ENCODE results near the gene ST14.

DNA sequence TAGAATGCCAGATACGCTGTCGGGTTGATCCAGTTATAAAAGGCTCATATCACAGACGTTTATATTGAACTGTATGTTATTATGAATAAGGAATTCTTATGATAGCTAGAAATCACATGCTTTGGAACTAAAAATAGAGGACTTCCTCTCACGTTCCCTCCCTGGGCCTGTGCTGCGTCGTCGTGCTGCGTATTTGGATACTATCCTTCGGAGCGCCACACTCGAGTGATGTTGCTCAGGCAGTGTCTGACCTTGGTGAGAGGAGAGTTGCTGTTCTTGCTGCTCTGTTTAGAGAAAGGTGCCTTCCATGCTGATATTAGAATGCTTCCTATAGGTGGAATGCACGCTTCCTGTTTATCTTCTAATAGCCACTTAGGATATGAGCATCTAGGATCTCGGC lies 20.2 kb upstream of the ST14 start:
- no peak for TF ChIP-seq SPI1 (IDR thresholded peaks at IDR 0.05; ENCODE audit: borderline replicate concordance, insufficient read depth, low read depth, low read length)
- TF ChIP-seq, protein P1, sequence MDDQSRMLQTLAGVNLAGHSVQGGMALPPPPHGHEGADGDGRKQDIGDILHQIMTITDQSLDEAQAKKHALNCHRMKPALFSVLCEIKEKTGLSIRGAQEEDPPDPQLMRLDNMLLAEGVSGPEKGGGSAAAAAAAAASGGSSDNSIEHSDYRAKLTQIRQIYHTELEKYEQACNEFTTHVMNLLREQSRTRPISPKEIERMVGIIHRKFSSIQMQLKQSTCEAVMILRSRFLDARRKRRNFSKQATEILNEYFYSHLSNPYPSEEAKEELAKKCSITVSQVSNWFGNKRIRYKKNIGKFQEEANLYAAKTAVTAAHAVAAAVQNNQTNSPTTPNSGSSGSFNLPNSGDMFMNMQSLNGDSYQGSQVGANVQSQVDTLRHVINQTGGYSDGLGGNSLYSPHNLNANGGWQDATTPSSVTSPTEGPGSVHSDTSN (IDR thresholded peaks at IDR 0.05; ENCODE audit: insufficient replicate concordance, low read depth, low read length): no peak
- no peak for TF ChIP-seq EZH2 (IDR thresholded peaks at IDR 0.05; ENCODE audit: borderline replicate concordance, control insufficient read depth, low read depth, low read length)
- no peak for TF ChIP-seq POLR2AphosphoS5 (IDR thresholded peaks at IDR 0.05; ENCODE audit: low read length)
- TF ChIP-seq, protein P2, sequence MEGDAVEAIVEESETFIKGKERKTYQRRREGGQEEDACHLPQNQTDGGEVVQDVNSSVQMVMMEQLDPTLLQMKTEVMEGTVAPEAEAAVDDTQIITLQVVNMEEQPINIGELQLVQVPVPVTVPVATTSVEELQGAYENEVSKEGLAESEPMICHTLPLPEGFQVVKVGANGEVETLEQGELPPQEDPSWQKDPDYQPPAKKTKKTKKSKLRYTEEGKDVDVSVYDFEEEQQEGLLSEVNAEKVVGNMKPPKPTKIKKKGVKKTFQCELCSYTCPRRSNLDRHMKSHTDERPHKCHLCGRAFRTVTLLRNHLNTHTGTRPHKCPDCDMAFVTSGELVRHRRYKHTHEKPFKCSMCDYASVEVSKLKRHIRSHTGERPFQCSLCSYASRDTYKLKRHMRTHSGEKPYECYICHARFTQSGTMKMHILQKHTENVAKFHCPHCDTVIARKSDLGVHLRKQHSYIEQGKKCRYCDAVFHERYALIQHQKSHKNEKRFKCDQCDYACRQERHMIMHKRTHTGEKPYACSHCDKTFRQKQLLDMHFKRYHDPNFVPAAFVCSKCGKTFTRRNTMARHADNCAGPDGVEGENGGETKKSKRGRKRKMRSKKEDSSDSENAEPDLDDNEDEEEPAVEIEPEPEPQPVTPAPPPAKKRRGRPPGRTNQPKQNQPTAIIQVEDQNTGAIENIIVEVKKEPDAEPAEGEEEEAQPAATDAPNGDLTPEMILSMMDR (IDR thresholded peaks at IDR 0.05 in 2 of 3, conservative IDR thresholded peaks at IDR 0.05 in 1 of 3; ENCODE audit: control insufficient read depth in 2 of 3, extremely low read depth in 1 of 3, insufficient read depth in 1 of 3, low read depth in 3 of 3, low read length in 3 of 3): no peak
- no peak for TF ChIP-seq RCOR1 (conservative IDR thresholded peaks at IDR 0.05; ENCODE audit: low read depth, low read length)
- no peak for TF ChIP-seq ZNF274 (IDR thresholded peaks at IDR 0.05; ENCODE audit: insufficient read depth, insufficient read length)
- no peak for TF ChIP-seq DPF2 (IDR thresholded peaks at IDR 0.05)
- TF ChIP-seq PAX5 (IDR thresholded peaks at IDR 0.05; ENCODE audit: borderline replicate concordance, low read depth, low read length): no peak
- no peak for TF ChIP-seq EP300 (IDR thresholded peaks at IDR 0.05; ENCODE audit: borderline replicate concordance in 1 of 2, control insufficient read depth in 1 of 2, low read depth in 2 of 2, low read length in 2 of 2)
- no peak for TF ChIP-seq TCF7 (IDR thresholded peaks at IDR 0.05; ENCODE audit: borderline replicate concordance)
- no peak for TF ChIP-seq POLR2A (IDR thresholded peaks at IDR 0.05; ENCODE audit: low read depth, low read length)
- TF ChIP-seq, protein P3, sequence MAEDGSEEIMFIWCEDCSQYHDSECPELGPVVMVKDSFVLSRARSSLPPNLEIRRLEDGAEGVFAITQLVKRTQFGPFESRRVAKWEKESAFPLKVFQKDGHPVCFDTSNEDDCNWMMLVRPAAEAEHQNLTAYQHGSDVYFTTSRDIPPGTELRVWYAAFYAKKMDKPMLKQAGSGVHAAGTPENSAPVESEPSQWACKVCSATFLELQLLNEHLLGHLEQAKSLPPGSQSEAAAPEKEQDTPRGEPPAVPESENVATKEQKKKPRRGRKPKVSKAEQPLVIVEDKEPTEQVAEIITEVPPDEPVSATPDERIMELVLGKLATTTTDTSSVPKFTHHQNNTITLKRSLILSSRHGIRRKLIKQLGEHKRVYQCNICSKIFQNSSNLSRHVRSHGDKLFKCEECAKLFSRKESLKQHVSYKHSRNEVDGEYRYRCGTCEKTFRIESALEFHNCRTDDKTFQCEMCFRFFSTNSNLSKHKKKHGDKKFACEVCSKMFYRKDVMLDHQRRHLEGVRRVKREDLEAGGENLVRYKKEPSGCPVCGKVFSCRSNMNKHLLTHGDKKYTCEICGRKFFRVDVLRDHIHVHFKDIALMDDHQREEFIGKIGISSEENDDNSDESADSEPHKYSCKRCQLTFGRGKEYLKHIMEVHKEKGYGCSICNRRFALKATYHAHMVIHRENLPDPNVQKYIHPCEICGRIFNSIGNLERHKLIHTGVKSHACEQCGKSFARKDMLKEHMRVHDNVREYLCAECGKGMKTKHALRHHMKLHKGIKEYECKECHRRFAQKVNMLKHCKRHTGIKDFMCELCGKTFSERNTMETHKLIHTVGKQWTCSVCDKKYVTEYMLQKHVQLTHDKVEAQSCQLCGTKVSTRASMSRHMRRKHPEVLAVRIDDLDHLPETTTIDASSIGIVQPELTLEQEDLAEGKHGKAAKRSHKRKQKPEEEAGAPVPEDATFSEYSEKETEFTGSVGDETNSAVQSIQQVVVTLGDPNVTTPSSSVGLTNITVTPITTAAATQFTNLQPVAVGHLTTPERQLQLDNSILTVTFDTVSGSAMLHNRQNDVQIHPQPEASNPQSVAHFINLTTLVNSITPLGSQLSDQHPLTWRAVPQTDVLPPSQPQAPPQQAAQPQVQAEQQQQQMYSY (CRISPR knock-in tag; IDR thresholded peaks at IDR 0.05): no peak
- no peak for TF ChIP-seq RAD21 (IDR thresholded peaks at IDR 0.05; ENCODE audit: insufficient read depth, low read depth, low read length)

Data from GM12878 (cell line).